Fibroblast of lung (primary cell): Measurements from ENCODE around the gene ZDHHC14. TPM values are rescaled to one million over a fixed set of nuclear protein-coding genes. Genes with fewer than 3 reads are reported as not detected.

ENCODE experiments used
- DNase-seq, 2 donors: peaks; one replicate each; pipeline versions ENCODE4 v3.0.0 to v3.0.0-alpha.2; 2010; ENCODE audit warnings: low read depth in 2 of 2
- H2AFZ ChIP-seq: 2 replicates; pipeline ENCODE4 v1.5.1; 2012; ENCODE audit warnings: low read length, control low read depth, inconsistent platforms
- H3K27ac ChIP-seq: 2 replicates; pipeline ENCODE4 v1.5.1; 2011; ENCODE audit warnings: low read length, control low read depth; ENCODE audit not compliant: insufficient read depth
- H3K27me3 ChIP-seq: 2 replicates; pipeline ENCODE4 v1.5.1; 2011; ENCODE audit warnings: mild to moderate bottlenecking, low read length; ENCODE audit not compliant: control insufficient read depth, insufficient read depth
- H3K36me3 ChIP-seq: 2 replicates; pipeline ENCODE4 v1.5.1; 2011; ENCODE audit warnings: low read length; ENCODE audit not compliant: control insufficient read depth, insufficient read depth
- H3K4me1 ChIP-seq: 2 replicates; pipeline ENCODE4 v1.5.1; 2011; ENCODE audit warnings: low read length; ENCODE audit not compliant: control insufficient read depth, insufficient read depth; ENCODE audit errors: extremely low read depth
- H3K4me2 ChIP-seq: 2 replicates; pipeline ENCODE4 v1.5.1; 2011; ENCODE audit warnings: low read length, control low read depth; ENCODE audit not compliant: insufficient read depth; ENCODE audit errors: extremely low read depth
- H3K4me3 ChIP-seq, 4 experiments: fragments of 200-600 bp in 1 of 4; sonication (generic) in 1 of 4; replicated peaks in 1 of 4; 2 replicates each; pipeline ENCODE4 v1.5.1; 2011 to 2016; ENCODE audit warnings: low read length in 4 of 4, low read depth in 3 of 4, mild to moderate bottlenecking in 3 of 4, control low read depth in 2 of 4, inconsistent platforms in 1 of 4, mixed read lengths in 1 of 4; ENCODE audit not compliant: insufficient read depth in 1 of 4; ENCODE audit errors: control extremely low read depth in 1 of 4
- H3K79me2 ChIP-seq: 2 replicates; pipeline ENCODE4 v1.5.1; 2012; ENCODE audit warnings: mild to moderate bottlenecking, low read length, inconsistent platforms; ENCODE audit not compliant: control insufficient read depth, insufficient read depth
- H3K9ac ChIP-seq: 2 replicates; pipeline ENCODE4 v1.5.1; 2011; ENCODE audit warnings: mild to moderate bottlenecking, low read length, control low read depth; ENCODE audit not compliant: insufficient read depth
- H3K9me3 ChIP-seq: 2 replicates; pipeline ENCODE4 v1.5.1; 2012; ENCODE audit warnings: low read depth, low read length; ENCODE audit not compliant: control insufficient read depth, insufficient read depth
- H4K20me1 ChIP-seq: 2 replicates; pipeline ENCODE4 v1.5.1; 2011; ENCODE audit warnings: low read length; ENCODE audit not compliant: control insufficient read depth, insufficient read depth; ENCODE audit errors: extremely low read depth
- EZH2 ChIP-seq: IDR thresholded peaks from 2 replicates; pipeline ENCODE4 v1.5.1; 2012; ENCODE audit warnings: low read length, control low read depth, mild to moderate bottlenecking; ENCODE audit errors: missing control alignments
- polyA plus RNA-seq, 2 donors: library from polyadenylated mRNA; depleted of rRNA in 1 of 2; stranded (reverse) in 1 of 2; unstranded in 1 of 2; fragments of >200 nt; gene quantifications; 2 replicates each; pipeline ENCODE4 v1.2.1, GENCODE V29; 2011 to 2012; ENCODE audit warnings: missing spikeins in 1 of 2
- total RNA-seq: library from RNA; depleted of rRNA; stranded (reverse); fragments of >200 nt; gene quantifications from 2 replicates; pipeline ENCODE4 v1.2.1, GENCODE V29; 2014
- TF ChIP-seq, protein P1 (sequence below), 2 donors: IDR thresholded peaks in 1 of 2; conservative IDR thresholded peaks in 1 of 2; 1 replicate in 1 of 2; 2 replicates in 1 of 2; pipeline ENCODE4 v1.5.1; 2011 to 2012; ENCODE audit warnings: low read length in 2 of 2, control low read depth in 1 of 2, inconsistent platforms in 1 of 2, low read depth in 1 of 2, mild to moderate bottlenecking in 1 of 2

ZDHHC14 gene
- total and polyA plus RNA-seq, 2 donors (not counting 1 experiment from before 2014, with no cell fraction given), result 1.7 to 3.5 TPM

- TF ChIP-seq, protein P1, sequence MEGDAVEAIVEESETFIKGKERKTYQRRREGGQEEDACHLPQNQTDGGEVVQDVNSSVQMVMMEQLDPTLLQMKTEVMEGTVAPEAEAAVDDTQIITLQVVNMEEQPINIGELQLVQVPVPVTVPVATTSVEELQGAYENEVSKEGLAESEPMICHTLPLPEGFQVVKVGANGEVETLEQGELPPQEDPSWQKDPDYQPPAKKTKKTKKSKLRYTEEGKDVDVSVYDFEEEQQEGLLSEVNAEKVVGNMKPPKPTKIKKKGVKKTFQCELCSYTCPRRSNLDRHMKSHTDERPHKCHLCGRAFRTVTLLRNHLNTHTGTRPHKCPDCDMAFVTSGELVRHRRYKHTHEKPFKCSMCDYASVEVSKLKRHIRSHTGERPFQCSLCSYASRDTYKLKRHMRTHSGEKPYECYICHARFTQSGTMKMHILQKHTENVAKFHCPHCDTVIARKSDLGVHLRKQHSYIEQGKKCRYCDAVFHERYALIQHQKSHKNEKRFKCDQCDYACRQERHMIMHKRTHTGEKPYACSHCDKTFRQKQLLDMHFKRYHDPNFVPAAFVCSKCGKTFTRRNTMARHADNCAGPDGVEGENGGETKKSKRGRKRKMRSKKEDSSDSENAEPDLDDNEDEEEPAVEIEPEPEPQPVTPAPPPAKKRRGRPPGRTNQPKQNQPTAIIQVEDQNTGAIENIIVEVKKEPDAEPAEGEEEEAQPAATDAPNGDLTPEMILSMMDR (conservative IDR thresholded peaks at IDR 0.05 in 1 of 2, IDR thresholded peaks at IDR 0.05 in 1 of 2; ENCODE audit: low read depth in 1 of 2, low read length in 2 of 2), result no peak
- no peak for TF ChIP-seq EZH2
- no peaks in the 10 kb centered on the region for H3K4me1 ChIP-seq
- H3K79me2 ChIP-seq, result no peaks in the 10 kb centered on the region
- H3K27ac ChIP-seq, result no peak overlapping the region
- H3K9me3 ChIP-seq, result no peaks in the 10 kb centered on the region
- H4K20me1 ChIP-seq, result no peaks in the 10 kb centered on the region
- H2AFZ ChIP-seq, result no peak overlapping the region
- no peak for DNase-seq
- no peak overlapping the region for H3K9ac ChIP-seq
- H3K27me3 ChIP-seq, result no peaks in the 10 kb centered on the region
- no peaks in the 10 kb centered on the region for H3K36me3 ChIP-seq
- H3K4me3 ChIP-seq, result no peak overlapping the region
- H3K4me2 ChIP-seq, result no peak overlapping the region
These were observed 48.3 kb downstream of the ZDHHC14 start for GRCh38 chr6:157429248-157429647.

DNA sequence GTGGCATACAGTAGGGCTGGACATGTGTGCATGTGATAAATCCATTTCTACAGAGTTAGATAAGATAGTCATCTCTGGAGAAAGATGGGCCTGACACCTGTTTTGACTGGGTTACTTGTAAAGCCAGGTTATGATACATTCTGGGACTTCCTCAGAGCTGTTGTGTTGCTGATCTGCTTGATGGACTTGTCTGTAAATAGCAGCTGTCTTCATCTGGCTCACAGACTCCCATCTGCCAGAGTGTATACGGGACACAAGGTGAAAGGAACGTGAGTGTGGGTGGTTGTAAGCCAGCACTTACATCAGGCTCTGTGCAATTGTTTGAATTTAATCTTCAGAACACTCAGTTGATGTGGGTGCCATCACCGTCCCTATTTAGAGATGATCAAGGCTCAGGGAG is 49.8 kb downstream of the ZDHHC14 start:
- H3K27me3 ChIP-seq, result no peaks in the 10 kb centered on the region
- DNase-seq, result no peak
- no peaks in the 10 kb centered on the region for H3K79me2 ChIP-seq
- no peak overlapping the region for H2AFZ ChIP-seq
- no peaks in the 10 kb centered on the region for H3K4me1 ChIP-seq
- H3K9ac ChIP-seq, result no peak overlapping the region
- TF ChIP-seq EZH2, result no peak
- TF ChIP-seq, protein P1 (conservative IDR thresholded peaks at IDR 0.05 in 1 of 2, IDR thresholded peaks at IDR 0.05 in 1 of 2; ENCODE audit: low read depth in 1 of 2, low read length in 2 of 2), result no peak
- no peak overlapping the region for H3K4me2 ChIP-seq
- H3K4me3 ChIP-seq, result no peak overlapping the region
- no peaks in the 10 kb centered on the region for H4K20me1 ChIP-seq
- no peaks in the 10 kb centered on the region for H3K36me3 ChIP-seq
- no peaks in the 10 kb centered on the region for H3K9me3 ChIP-seq
- no peak overlapping the region for H3K27ac ChIP-seq

DNA sequence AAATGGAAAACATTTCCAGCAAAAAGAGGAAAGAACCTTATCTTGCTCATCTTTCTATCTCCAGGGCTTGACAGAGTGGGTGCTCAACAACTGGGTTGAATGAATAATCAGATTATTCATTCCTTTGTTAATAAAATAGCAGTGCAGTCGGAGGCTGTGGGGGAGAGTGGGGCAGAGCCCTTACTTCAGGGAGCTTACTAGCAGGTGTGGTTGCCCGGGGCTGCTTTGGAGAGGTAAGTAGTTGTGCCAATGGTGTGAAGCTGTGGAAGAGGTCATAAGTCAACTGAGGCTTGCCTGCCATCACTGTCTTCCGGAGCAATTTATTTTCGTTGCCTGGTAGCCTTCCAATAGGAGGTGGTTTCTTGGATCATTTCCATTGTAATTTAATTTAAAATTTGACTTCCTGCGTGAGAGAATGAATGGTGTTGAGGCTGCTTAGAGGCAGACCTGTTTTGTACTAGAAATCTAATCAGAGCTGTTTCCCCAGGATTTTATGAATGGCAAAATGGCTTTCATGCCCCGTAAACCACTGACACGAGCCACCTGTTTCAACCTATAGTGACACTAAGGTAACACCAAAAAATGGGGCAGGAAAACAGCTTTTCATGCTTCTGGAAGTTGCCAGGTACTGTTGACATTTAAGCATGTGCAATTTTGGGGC is 51.4 kb downstream of the ZDHHC14 start:
- H3K27ac ChIP-seq, result no peak overlapping the region
- H3K27me3 ChIP-seq, result no peaks in the 10 kb centered on the region
- H4K20me1 ChIP-seq, result no peaks in the 10 kb centered on the region
- H2AFZ ChIP-seq, result no peak overlapping the region
- no peak for DNase-seq
- H3K9me3 ChIP-seq, result no peaks in the 10 kb centered on the region
- no peak overlapping the region for H3K9ac ChIP-seq
- H3K36me3 ChIP-seq, result no peaks in the 10 kb centered on the region
- no peak overlapping the region for H3K4me2 ChIP-seq
- H3K4me3 ChIP-seq, result no peak overlapping the region
- no peak for TF ChIP-seq EZH2
- TF ChIP-seq, protein P1 (conservative IDR thresholded peaks at IDR 0.05 in 1 of 2, IDR thresholded peaks at IDR 0.05 in 1 of 2; ENCODE audit: low read depth in 1 of 2, low read length in 2 of 2), result no peak
- H3K4me1 ChIP-seq, result no peaks in the 10 kb centered on the region
- no peaks in the 10 kb centered on the region for H3K79me2 ChIP-seq
